Astrocyte of the spinal cord (primary cell): ENCODE results near the gene PTPN7.
"Not testable (repeated sequence)": the region's sequence is repeated elsewhere in the genome, so short reads cannot be mapped to it uniquely, and the experiment has no call there.

Experiments used
- DNase-seq: peaks from one replicate; pipeline ENCODE4 v3.0.0; 2011; ENCODE audit warnings: low read depth, low spot score
- H3K4me3 ChIP-seq: 2 replicates; pipeline ENCODE4 v1.5.1; 2011; ENCODE audit warnings: low read depth, mild to moderate bottlenecking, low read length, moderate library complexity
- CTCF ChIP-seq: IDR thresholded peaks from 2 replicates; pipeline ENCODE4 v1.5.1; 2012; ENCODE audit warnings: low read depth, mild to moderate bottlenecking, low read length, inconsistent platforms
- in situ Hi-C: cut with HindIII; loops from 2 replicates; pipeline ENCODE4 v1.10.0; 2017; ENCODE audit warnings: low sequenced_read_pairs

Gene PTPN7

GRCh38 chr1:202173993-202174392, 13.6 kb upstream of the PTPN7 start:
- H3K4me3 ChIP-seq, result no peak overlapping the region
- no peak for DNase-seq
- in situ Hi-C loops, result no loop called here
- no peak for TF ChIP-seq CTCF

GRCh38 chr1:202172015-202172355, 11.6 kb upstream of the PTPN7 start:
- in situ Hi-C loops, result no loop called here
- no peak overlapping the region for H3K4me3 ChIP-seq
- no peak for DNase-seq
- no peak for TF ChIP-seq CTCF

GRCh38 chr1:202171292-202172014, 11.1 kb upstream of the PTPN7 start:
- no peak overlapping the region for H3K4me3 ChIP-seq
- no peak for TF ChIP-seq CTCF
- no peak for DNase-seq
- in situ Hi-C loops, result no loop called here

GRCh38 chr1:202170726-202171125, 10.3 kb upstream of the PTPN7 start:
- in situ Hi-C loops, result no loop called here
- no peak for DNase-seq
- TF ChIP-seq CTCF, result no peak
- no peak overlapping the region for H3K4me3 ChIP-seq

GRCh38 chr1:202168861-202169260, 8.5 kb upstream of the PTPN7 start:
- in situ Hi-C loops, result no loop called here
- no peak for DNase-seq
- TF ChIP-seq CTCF, result no peak
- H3K4me3 ChIP-seq, result no peak overlapping the region

- no peak for DNase-seq
- in situ Hi-C loops, result no loop called here
- no peak overlapping the region for H3K4me3 ChIP-seq
- no peak for TF ChIP-seq CTCF
Observed at GRCh38 chr1:202167708-202168415, 7.5 kb upstream of the PTPN7 start.

- DNase-seq, in situ Hi-C loops, H3K4me3 ChIP-seq: not testable (repeated sequence)
Observed at GRCh38 chr1:202167054-202167453, 6.7 kb upstream of the PTPN7 start.
